Activated CD4-positive, alpha-beta T cell treated with anti-CD3 and anti-CD28 coated beads for 4 hours (primary cell): ENCODE data around the gene COPB1.
A peak's percentile ranks its signal among the peaks of the same experiment; 100 is the strongest.
"Not testable (repeated sequence)": the region's sequence is repeated elsewhere in the genome, so short reads cannot be mapped to it uniquely, and the experiment has no call there.

ENCODE experiments used
- DNase-seq, 2 donors: peaks; one replicate each; pipeline ENCODE4 v3.0.0-alpha.2; 2020

The COPB1 gene, protein sequence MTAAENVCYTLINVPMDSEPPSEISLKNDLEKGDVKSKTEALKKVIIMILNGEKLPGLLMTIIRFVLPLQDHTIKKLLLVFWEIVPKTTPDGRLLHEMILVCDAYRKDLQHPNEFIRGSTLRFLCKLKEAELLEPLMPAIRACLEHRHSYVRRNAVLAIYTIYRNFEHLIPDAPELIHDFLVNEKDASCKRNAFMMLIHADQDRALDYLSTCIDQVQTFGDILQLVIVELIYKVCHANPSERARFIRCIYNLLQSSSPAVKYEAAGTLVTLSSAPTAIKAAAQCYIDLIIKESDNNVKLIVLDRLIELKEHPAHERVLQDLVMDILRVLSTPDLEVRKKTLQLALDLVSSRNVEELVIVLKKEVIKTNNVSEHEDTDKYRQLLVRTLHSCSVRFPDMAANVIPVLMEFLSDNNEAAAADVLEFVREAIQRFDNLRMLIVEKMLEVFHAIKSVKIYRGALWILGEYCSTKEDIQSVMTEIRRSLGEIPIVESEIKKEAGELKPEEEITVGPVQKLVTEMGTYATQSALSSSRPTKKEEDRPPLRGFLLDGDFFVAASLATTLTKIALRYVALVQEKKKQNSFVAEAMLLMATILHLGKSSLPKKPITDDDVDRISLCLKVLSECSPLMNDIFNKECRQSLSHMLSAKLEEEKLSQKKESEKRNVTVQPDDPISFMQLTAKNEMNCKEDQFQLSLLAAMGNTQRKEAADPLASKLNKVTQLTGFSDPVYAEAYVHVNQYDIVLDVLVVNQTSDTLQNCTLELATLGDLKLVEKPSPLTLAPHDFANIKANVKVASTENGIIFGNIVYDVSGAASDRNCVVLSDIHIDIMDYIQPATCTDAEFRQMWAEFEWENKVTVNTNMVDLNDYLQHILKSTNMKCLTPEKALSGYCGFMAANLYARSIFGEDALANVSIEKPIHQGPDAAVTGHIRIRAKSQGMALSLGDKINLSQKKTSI

DNA sequence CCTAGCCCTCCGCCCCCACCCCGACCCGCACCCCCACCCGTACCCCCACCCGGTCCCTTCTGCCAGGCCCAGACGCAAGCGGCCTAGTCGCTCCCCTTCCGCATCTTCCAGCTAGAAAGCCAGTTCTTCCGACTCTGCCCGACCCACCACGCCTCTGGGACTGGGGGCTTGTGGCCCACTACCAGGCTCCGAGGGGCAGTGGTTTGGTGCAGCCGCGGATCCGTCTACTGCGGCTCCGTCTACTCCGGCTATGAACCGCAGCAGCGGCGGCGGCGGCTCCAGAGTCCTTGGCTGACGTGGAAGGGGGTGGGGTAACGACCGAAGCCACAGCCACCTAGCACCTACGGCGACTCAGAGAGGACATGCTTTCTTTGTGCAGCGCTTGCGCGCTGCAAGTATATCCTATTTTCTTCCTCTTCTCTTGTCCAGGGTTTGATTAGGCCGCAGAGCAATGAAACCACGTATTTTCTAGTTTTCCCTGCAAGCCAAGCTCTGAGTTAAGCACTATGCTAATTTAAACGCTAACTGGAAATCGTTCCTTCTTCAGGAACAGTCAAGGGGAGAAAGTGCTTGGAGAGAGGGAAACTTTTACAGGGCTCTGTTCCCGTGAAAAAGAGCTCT lies at the start of gene COPB1:
Gene COPB1, minus strand, starts transcription at position 252 of the 621 bp plus-strand sequence. CDS start 883 bp downstream, outside the sequence.
- peak; percentile 89 for DNase-seq

DNA sequence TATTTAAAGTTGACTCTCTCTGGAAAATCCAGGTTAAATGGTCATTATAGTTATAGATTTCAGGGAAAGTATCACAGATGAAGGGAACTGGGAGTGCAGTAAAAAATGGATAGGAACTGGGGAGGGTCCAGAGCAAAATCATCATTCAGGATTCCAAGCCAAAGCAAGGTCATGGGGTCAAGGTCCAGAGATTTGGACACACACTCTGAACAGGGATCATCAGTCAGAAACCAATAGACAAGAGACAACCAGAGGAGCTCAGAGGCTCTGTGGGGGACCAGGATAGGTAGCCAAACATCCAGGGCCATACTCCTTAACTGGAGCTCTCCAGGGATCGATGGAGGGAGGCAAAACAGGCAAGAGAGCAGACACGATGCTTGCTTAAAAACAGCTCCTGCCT lies 47.8 kb upstream of the COPB1 start:
- DNase-seq, result no peak

DNA sequence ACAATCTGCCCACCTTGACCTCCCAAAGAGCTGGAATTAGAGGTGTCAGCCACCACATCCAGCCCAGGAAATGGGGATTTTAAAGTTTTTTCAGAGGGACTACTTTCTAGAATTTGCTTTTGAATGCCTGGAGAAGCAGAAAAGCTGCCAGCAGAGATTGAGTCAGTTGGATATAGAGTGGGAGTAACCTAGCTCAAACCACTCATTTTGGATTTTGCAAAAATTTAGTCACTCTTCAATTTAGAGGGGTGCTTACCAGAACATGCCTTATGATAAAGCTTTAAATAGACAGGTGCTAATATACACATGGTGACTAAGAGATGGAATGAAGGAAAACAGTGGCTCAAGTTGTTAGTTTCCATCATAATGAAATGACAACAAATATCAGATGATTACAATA lies 47.1 kb upstream of the COPB1 start:
- no peak for DNase-seq

DNA sequence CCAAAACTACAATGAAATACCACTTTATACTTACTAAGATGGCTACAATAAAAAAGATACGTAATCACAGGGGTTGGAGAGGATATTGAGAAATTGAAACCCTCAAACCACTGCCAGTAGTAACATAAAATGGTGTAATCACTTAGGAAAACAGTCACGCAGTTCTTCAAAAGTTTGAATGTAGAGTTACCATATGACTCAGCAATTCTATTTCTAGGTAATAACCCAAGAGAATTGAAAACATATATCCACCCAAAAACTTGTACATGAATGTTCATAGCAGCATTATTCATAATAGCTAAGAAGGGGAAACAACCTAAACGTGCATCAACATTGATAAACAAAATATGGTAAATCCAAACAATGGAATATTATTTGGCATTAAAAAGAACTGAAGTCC lies 45.0 kb upstream of the COPB1 start:
- DNase-seq, result no peak

DNA sequence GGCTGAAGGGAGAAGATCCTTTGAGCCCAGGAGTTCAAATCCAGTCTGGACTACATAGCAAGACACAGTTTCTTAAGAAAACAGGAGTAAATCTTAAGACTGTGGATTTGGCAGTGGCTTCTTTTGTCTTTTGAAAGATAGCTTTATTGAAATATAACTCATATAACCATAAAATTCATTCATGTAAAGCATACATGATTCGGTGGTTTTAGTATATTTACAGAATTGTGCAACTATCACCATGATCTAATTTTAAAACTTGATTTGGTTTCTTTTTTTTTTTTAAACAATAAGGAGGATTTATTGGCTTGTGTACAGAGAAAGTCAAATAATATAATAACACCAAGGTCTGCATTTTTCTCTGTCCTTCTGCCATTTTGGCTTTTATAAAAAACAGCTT lies 43.6 kb upstream of the COPB1 start:
- no peak for DNase-seq

DNA sequence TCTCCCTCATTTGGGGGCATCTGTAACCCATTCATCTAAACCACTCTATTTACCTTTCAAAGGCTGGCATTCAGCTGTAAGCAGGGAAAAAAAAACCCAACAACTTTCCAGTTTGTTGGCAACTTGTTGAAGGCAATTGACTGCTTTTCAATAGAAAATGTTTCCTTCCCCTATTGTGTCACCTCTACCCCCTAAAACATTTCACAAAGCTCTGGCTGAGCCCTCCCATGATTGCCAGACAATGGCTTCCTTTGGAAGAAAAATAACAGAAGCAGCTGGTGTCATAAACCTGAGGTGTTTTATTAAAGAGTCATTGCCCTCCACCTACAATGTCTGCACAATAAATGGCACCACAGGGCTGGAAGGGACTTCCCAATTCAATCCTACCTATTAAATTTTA lies 42.7 kb upstream of the COPB1 start:
- DNase-seq, result no peak

DNA sequence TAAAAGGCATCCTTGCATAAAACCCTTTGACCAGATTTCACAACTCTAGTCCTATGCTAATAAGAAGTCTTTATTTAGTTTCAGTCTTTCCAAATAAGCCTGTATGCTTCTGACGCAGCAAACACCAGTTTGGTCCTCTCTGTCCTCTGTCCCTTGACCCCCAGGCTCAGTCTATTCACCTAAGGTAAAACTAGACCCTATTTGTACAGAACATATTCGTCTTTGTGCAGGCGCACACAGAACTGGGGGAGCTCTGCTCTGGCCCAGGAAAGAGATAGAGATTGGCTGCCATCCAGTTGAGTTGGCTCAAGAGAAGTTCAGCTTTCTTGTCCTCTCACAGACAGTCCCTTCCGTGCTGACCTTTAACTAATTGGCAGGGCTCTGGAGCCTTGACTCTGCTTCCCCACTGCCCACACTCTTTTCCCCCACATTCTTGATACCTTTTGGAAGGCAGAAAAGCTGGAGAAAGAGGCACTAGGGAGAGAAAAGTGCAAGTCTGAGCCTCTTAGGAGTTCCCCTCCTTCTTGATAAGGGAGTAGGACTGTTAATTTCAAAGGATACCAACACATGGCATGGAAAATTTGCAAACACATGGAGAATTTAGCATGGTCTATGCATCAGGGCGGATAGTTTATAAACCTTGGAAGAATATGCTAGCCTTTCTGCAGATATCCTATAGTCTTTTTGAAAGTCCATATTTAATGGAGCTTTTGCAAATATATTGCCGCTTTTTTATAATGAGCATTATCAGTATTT lies 41.8 kb upstream of the COPB1 start:
- DNase-seq, result no peak

DNA sequence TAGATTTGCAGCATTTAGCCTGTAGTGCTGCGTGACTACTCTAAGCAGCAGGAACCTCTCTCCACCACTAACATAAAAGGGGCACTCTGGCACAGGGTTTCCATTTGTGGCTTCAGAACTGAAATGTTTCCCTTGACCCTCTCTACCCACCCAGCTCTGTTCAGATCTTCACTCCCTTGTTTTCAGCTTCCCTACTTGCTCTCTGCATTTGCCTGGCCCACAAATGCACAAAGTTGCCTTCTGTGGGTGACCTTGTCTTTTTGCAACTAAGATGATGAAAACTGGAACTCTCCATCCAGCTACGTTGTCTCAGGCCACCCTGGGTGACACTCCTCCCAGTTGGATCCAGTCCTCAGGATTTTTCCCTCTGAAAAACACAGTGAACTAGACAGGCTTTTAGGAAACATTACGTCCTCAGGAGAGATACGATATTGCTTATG lies 40.4 kb upstream of the COPB1 start:
- no peak for DNase-seq

DNA sequence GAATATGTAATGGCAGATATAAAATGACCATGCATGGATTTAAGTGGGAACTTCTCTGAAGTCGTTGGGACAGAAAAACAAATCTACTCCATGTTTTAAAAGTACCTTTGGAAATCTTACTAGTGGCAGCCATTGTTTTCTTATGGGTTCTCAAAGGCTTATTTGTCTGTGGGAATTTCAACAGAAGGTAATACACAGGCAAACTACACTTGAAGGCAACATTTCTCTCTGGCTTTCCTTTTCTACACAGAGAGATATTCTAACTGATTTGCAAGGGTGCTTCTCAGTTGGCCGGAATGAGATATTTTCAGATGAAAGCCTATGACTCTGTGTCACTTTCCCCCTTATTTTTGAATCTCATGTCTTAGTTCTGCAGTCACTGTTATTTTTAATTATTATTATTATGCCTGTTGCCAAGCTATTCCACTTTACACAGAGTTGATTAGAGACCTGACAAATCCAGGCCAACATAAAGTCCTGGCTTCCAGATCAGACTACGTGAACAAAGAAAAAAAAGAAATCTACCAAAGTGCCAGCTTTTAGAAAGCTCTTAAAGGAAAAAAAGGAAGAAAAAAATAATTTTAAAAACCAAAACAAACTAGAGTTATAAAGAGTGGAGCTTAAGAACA lies 39.4 kb upstream of the COPB1 start:
- no peak for DNase-seq

DNA sequence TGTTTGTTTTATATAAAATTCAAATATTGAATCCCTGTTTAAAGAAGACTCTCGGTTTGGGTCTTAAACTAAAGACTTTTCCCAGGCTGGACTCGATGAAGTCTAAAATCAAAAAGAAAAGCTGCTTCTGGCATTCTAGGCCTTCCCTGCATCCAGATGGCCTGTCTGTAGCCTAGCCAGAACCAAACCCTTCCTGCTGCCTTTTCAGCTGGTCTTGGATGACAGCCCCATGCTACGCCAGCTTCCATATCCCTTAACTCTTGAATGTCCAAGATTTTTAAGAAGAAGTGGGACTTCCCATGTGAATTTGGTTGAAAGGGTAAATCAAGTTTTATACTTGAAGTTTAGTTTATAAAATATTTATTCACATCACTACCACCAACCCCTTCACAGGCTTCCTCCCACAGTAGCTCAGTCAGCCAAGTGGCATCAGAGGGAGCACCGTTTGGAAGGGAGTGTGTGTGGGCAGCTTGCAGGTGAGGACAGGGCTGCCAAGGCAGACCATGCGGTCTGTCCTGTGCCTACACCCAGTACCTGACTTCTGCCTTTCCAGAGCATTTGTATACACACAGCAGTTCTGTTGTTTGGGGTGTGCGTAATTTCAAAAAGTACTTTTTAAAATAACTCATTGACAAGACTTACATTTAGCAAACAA lies 38.8 kb upstream of the COPB1 start:
- DNase-seq, result no peak

DNA sequence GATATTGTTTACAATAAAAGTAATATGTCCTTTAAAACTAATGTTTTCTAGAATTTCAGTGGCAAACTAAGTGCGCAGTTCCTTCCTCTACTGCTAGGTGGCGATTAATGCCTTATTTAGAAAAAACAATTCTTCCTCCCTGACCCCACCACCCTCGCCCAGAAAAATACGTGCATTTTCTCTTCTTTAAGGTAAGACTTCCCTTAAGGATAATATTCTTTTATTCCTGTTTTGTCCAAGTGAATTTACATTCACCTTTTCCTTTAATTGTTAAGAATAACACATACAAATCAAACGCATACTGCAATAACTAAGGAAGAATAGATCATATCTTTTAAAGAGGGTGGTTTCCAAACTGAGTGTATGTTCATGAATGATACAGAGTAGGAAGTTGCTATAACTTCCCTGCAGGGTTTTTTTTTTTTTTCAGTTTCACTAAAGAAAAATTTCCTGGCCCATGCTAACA lies 37.6 kb upstream of the COPB1 start:
- DNase-seq, result peak; percentile 31 to 55

DNA sequence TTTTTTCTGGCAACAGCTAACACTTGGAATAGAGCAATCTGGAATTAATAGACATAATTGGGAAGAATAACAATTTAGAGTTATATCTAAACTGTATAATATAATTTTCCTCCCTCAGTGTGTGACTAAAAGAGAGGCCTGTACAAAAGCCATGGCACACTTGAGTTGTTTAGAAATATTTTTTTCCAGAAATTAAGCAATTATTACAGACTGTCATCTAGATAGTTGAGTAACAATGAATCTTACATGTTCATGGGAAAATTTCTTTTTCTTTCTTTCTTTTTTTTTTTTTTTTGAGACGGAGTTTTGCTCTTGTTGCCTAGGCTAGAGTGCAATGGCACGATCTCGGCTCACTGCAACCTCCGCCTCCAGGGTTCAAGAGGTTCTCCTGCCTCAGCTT lies 35.6 kb upstream of the COPB1 start:
- not testable (repeated sequence) for DNase-seq

DNA sequence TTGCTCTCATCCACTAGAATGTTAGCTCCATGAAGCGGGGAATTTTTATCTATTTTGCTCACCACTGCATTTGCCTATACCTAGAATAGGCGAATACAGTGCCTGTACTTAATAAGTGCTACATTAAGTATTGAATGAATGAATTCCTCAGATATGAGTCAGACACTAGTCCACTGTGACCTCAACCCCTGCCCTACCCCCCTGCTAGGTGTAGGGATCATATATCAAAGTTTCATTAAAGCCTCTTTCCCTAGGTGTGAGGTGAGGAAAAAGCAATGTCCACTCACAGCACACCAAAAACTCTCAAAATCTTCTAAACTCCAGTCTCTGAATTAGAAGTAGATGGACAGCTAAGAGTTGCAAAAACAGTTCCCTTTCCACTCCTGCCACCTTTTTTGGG lies 30.3 kb upstream of the COPB1 start:
- DNase-seq, result no peak

DNA sequence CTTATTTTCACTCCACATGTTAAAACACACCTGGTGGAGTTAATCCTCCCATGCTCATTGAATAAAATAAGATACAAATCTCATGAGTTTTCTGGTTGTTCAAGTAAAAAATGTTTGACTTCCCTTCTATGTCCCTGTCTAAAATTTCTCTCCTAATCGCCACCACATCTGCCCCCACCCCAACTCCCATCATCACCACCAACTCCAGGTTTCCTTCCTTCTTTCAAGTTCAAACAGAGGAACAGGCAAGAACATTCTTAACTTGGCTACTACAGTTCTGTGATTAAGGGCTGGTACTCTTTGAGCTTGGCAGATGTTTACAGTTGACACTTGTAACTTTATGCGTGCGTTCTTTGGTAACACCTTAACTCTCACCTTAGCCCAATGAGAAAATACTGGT lies 29.7 kb upstream of the COPB1 start:
- no peak for DNase-seq

DNA sequence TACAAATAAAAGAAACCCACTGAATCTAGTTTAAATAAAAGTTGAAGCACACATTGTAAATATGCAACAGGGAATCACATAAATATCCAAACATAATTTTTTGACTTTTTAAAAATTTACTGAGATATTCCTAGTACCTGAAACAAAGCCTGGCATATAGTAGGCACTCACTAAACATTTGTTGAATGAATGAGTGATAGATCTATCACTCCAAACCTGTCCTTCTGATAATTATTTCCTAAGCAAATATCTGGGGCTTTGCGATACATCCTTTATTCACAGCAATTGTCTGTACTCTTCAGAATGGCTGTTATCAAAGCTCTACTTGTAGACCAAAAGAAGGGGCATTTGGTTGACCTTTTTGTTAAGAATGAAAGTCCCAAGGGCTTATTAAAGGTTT lies 23.2 kb upstream of the COPB1 start:
- no peak for DNase-seq

DNA sequence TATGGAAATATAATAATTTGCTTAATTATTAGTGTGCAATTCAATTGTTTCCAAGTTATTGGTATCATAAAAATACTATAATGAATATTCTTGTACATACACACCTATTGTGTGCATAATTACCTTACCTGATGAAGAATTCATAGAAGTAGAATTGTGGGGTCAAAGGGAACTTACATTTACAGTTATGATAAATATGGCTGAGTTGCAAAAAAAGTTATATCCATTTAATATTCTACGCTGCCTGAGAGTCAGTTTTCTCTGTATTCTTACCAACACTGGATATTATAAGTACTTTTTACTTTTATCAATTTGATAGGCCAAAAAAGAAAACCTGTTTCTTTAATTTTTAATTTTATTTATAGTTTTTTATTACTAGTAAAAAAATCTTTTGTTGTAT lies 22.6 kb upstream of the COPB1 start:
- DNase-seq, result no peak

DNA sequence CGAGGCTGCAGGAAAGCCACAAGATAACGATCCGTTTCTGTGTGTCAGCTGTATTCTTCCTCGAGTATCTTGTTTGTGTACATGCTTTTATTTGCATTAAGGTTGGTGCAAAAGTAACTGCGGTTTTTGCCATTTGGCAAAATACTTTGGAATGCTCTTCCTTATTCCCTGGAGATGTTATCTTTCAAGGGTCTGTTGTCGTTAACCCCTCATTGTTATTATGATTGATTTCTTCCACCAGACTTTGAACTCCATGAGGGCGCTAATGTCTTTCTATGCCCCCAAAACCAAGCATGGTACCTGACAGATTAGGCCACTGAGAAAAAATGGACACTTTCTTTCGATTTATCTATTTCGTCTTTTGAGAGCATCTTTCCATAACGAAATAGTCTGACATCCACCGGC lies 21.1 kb upstream of the COPB1 start:
- no peak for DNase-seq

DNA sequence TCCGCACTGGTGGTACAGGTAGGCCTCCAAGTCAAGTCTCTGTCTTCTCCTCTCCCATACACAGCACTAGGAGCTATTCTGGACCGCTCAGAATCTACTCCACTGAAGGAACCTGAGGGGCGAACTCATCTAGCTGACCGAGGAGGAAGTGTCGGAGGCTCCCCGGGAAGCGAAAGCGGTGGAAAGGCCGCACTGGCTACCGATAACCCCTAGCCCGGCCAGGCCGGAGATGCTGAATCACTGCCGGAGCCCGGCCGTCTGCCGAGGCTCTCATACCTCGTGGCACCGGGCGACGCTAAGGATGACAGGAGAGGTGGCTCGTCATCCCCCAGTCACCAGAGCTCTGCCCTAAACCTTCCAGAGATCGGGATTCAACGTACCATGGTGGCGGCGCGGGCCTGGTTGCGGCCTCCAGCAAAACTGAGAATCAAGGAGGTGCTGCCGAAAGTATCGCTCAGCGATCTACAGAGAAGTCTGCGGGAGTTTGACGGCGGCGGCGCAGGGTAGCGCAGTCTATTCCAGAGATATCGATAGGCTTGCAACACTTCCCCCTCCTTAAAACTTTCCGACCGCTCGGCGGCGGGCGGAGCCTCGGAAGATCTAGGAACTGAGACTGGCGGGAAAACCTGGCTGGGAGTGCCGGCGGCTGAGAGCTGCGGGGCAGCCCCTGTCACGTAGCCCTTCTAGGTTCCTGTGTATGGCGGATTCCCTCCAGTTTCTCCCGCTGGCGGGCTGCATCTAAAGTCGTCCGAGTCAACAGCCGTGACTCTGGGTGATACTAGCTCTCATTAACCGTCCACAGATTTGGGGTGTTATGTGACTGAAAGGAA lies 20.5 kb upstream of the COPB1 start, which contains the start of gene PSMA1:
Gene PSMA1, minus strand, starts transcription at position 470 of the 830 bp plus-strand sequence. Its CDS starts 87 bp downstream, at position 383.
- DNase-seq, result peak; percentile 87 to 88

DNA sequence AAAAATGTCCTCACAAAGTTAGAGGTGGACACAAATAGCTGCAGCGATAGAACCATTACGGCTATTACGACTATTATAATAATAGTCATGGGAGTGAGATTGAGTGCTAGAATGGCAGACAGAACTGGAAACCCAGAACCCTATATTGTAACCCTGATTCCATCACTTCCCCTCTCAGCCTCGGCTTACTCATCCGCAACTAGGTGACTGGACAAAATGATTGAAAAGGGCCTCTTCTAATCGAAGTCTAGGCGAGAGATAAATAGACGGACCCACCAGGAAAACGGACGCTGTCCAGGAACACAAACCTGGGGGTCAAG lies 19.9 kb upstream of the COPB1 start:
- DNase-seq, result no peak

DNA sequence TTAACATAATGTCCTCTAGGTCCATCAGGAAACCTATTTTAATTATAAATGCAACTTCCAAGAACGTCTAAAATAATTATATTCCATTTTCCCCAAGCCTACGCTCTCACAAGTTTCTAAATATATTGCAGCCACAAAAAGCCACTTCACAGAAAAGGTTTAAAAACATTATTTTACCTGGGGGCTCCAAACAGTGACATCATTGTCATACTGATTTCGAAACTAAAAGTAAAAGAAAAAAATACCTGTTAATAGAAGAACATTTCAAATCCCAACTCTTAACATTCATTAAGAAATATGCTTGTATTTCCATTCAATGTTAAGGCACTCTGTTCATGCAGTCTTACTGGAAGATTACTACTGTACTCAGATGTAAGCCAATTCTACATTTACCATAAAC lies 19.2 kb upstream of the COPB1 start:
- DNase-seq, result no peak

DNA sequence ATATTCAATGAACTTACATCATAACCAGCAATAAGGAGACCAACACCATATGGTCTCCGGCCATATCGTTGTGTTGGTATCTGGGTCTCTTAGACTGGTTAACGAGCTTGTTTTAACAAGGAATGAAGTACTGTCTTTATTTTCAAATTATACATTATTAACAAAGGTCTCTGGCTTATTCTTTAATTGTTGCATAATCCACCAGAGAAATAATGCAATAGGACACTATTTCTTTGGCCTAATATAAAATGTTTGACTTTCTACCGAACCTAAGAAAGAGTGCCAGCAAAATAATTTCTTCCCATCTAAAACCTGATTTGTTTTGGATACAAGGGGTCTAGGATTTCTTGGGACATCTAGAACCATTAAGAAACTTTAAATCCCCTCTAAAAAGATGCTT lies 14.2 kb upstream of the COPB1 start:
- no peak for DNase-seq
